Tibial artery (tissue), 4 donors: Measurements from ENCODE around the gene LCMT2.

ENCODE experiments used
- DNase-seq, 2 donors: peaks; one replicate each; pipeline ENCODE4 v3.0.0-alpha.2; 2019
- H3K27ac ChIP-seq, 2 donors: fragments of 200-600 bp; sonication (generic) in 1 of 2; 1 replicate in 1 of 2; 2 replicates in 1 of 2; pipeline ENCODE4 v1.5.1; 2018 to 2019; ENCODE audit warnings: mild to moderate bottlenecking in 1 of 2
- H3K27me3 ChIP-seq, 2 donors: fragments of 200-600 bp; sonication (generic) in 1 of 2; one replicate each; pipeline versions ENCODE4 v1.5.1 to v1.6.0; 2016 to 2019
- H3K36me3 ChIP-seq, 3 donors: fragments of 200-600 bp; sonication (generic) in 2 of 3; one replicate each; pipeline ENCODE4 v1.5.1; 2016 to 2019; ENCODE audit warnings: mild to moderate bottlenecking in 2 of 3
- H3K4me1 ChIP-seq, 4 donors: fragments of 200-600 bp; sonication (generic) in 2 of 4; 1 replicate in 3 of 4; 2 replicates in 1 of 4; pipeline ENCODE4 v1.5.1; 2016 to 2019
- H3K4me3 ChIP-seq, 2 donors: fragments of 200-600 bp; sonication (generic) in 1 of 2; 1 replicate in 1 of 2; 2 replicates in 1 of 2; pipeline ENCODE4 v1.5.1; 2018 to 2019; ENCODE audit warnings: mild to moderate bottlenecking in 2 of 2
- H3K9me3 ChIP-seq, 3 donors: fragments of 200-600 bp; sonication (generic) in 1 of 3; one replicate each; pipeline ENCODE4 v1.5.1; 2016 to 2019
- intact Hi-C: fragments of 100-400 bp; cut with DNase I; formaldehyde crosslinking; loops from one replicate; pipeline ENCODE4 v1.15.0; 2023; ENCODE audit warnings: low total_unique reads
- TF ChIP-seq, protein P1 (sequence below), 2 experiments: fragments of 200-600 bp in 1 of 2; fragments of 450-650 bp in 1 of 2; IDR thresholded peaks; one replicate each; pipeline ENCODE4 v1.5.1; 2017 to 2019; ENCODE audit warnings: antibody characterized with exemption in 2 of 2, mild to moderate bottlenecking in 1 of 2, moderate library complexity in 1 of 2

The LCMT2 gene

DNA sequence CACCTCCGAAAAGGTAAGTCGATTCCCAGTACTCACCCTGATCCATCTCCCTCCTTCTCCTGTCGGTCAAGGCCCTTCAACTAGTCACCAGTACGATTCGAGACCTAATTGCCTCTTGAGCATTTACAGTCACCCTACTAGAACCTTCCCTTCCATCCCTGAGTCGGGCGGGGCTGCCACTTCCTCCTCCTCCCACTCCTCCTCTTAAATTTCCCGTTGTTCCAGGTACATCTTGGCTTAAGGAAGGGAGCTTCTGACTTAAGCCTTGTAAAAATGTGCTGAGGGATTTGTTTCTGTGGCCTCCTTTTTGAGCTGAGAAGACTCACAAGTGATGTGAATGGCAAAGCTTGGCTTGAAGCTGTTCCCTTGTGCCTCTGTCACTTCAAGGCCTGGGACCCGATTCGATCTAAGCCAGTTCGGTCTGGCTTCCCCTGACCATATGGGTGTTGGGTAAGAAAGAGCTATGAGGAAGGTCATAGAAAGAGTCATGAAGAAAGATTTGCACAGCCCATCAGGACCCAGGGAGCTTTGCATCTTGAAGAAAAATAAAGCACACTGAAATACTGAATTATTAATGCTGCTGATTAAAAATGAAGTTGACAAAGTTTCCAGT lies 28.1 kb downstream of the LCMT2 start, which contains the start of gene TGM7:
Gene TGM7, minus strand, starts transcription at position 51 of the 613 bp plus-strand sequence.
- H3K4me1 ChIP-seq: no peaks in the 10 kb centered on the region
- intact Hi-C loops: no loop called here
- DNase-seq: no peak
- H3K27me3 ChIP-seq: peaks cover 0 to 28% of the 10 kb centered on the region in 2 donors
- H3K36me3 ChIP-seq: no peaks in the 10 kb centered on the region
- H3K27ac ChIP-seq: no peak within 1 kb of the TSS
- no peaks in the 10 kb centered on the region for H3K9me3 ChIP-seq
- no peak within 1 kb of the TSS for H3K4me3 ChIP-seq
- TF ChIP-seq, protein P1, sequence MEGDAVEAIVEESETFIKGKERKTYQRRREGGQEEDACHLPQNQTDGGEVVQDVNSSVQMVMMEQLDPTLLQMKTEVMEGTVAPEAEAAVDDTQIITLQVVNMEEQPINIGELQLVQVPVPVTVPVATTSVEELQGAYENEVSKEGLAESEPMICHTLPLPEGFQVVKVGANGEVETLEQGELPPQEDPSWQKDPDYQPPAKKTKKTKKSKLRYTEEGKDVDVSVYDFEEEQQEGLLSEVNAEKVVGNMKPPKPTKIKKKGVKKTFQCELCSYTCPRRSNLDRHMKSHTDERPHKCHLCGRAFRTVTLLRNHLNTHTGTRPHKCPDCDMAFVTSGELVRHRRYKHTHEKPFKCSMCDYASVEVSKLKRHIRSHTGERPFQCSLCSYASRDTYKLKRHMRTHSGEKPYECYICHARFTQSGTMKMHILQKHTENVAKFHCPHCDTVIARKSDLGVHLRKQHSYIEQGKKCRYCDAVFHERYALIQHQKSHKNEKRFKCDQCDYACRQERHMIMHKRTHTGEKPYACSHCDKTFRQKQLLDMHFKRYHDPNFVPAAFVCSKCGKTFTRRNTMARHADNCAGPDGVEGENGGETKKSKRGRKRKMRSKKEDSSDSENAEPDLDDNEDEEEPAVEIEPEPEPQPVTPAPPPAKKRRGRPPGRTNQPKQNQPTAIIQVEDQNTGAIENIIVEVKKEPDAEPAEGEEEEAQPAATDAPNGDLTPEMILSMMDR (IDR thresholded peaks at IDR 0.05): no peak

DNA sequence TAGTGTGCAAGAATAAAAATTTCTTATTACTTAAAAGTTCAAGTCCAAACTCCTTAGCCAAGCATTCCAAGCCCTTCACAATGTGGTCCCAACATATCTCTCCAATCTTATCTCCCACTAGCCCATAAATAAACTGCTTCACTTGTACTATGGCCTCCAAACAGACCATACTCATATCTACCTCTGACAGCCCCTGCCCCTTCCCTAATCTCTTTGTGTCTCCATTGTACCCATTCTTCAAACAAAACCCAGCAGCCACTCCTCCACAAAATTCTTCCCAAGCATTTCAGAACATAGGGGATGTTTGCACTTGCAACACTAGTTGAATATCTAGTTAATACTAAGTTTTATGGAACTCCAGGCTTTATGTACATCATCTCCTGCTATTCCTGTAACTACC lies 30.5 kb downstream of the LCMT2 start:
- H3K27me3 ChIP-seq: peaks cover 0 to 26% of the 10 kb centered on the region in 2 donors
- H3K36me3 ChIP-seq: no peaks in the 10 kb centered on the region
- no peaks in the 10 kb centered on the region for H3K9me3 ChIP-seq
- H3K4me1 ChIP-seq: no peaks in the 10 kb centered on the region
- no peak overlapping the region for H3K4me3 ChIP-seq
- intact Hi-C loops: no loop called here
- TF ChIP-seq, protein P1 (IDR thresholded peaks at IDR 0.05): no peak
- H3K27ac ChIP-seq: no peak overlapping the region
- no peak for DNase-seq

DNA sequence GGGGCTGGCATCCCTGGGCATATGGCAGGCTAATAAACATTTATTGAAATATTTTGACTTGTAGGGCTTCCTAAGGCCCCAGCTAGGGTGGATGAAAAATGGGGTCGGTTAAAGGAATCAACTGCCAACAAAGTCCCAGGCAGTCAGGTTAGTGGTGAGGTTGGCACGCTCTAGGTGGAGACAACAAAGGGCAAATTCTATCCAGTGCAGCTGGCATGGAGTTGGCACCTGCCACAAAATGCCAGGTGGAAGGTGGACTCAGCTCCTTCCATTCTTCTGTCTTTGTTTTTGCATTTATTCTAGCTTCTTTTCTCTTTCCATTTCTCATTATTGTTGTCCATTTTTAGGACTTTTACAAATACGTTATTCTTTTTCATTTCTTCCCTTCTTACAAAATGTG lies 31.0 kb downstream of the LCMT2 start:
- Histone ChIP-seq H3K9me3 (no peaks in the 10 kb centered on the region), H3K36me3 (no peaks in the 10 kb centered on the region), H3K27ac (no peak overlapping the region), H3K4me3 (no peak overlapping the region), H3K4me1 (peaks cover 0 to under 1% (median 0%) of the 10 kb centered on the region in 4 donors), H3K27me3 (peaks cover 0 to 29% of the 10 kb centered on the region in 2 donors)
- intact Hi-C loops: no loop called here
- TF ChIP-seq, protein P1 (IDR thresholded peaks at IDR 0.05): no peak
- no peak for DNase-seq

DNA sequence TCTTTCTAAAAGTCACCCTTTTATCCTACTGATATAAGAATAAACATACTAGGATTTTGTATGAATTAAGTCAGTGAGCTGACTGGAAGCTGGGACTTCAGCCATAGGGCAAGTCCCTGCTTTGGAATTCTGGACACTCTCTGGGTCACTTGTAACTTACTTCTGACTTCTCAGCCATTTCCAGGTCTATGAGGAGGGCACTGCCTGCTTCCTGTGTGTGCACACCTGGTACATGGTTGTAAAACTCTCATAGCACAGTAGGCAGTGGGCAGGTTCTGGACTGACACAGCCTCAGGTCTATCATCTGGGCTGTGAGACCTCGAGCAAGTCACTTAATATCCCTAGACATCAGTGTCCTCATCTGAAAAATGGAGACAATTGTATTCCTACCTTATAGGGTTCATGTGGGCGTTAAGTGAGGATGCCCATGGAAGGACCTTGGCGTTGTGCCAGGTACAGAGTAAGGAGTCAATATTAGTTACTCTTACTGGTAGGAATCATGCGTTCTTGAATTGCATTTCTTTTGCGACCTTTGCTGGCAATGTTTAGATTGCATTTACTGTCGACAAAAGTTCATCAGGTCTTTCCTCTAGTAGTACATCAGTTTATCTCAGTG lies 36.2 kb downstream of the LCMT2 start:
- intact Hi-C loops: no loop called here

DNA sequence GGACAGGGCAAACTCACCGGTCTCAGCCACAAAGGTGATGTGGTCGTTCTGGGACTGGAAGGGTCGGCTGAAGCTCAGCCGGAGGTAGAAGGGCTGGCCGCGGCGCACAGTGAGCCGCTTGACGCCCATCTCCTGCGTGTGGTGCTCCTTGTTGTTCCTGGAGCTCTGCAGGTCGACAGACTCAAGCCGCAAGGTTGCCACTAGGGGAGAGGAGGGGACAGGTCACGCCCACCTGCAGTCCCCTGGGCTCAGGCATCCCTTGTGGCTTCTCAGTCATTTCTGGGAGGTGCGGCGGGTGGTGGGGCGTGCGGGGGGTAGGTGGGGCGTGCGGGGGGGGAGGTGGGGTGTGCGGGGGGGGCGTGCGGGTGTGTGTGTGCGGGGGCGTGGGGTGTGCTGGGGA lies 36.9 kb downstream of the LCMT2 start:
- no peak overlapping the region for H3K4me3 ChIP-seq
- H3K9me3 ChIP-seq: no peaks in the 10 kb centered on the region
- H3K27me3 ChIP-seq: peaks cover 0 to 31% of the 10 kb centered on the region in 2 donors
- intact Hi-C loops: no loop called here
- no peaks in the 10 kb centered on the region for H3K36me3 ChIP-seq
- H3K27ac ChIP-seq: no peak overlapping the region
- no peak for DNase-seq
- peaks cover 0 to 17% (median 11%) of the 10 kb centered on the region in 4 donors for H3K4me1 ChIP-seq
- TF ChIP-seq, protein P1 (IDR thresholded peaks at IDR 0.05): no peak

More for the DNA sequence above, 36.2 kb downstream of the LCMT2 start:
- no peaks in the 10 kb centered on the region for H3K9me3 ChIP-seq
- no peak overlapping the region for H3K27ac ChIP-seq
- DNase-seq: no peak
- peaks cover 0 to 34% of the 10 kb centered on the region in 2 donors for H3K27me3 ChIP-seq
- peaks cover 0 to 17% (median 11%) of the 10 kb centered on the region in 4 donors for H3K4me1 ChIP-seq
- H3K36me3 ChIP-seq: no peaks in the 10 kb centered on the region
- TF ChIP-seq, protein P1 (IDR thresholded peaks at IDR 0.05): no peak
- no peak overlapping the region for H3K4me3 ChIP-seq
